AG04449 (cell line): ENCODE measurements around the gene DNAH12.

ENCODE experiments used
- CTCF ChIA-PET: fragments of 350-600 bp; formaldehyde crosslinking; extraction: SDS; loops from one replicate; lab custom pipeline; 2021; ENCODE audit warnings: antibody characterized with exemption; lab: Yijun Ruan, JAX
- POLR2A ChIA-PET: fragments of 400-600, 350-600 bp; formaldehyde crosslinking; extraction: SDS; loops from one replicate; lab custom pipeline; 2020; ENCODE audit warnings: antibody characterized with exemption, inconsistent platforms; lab: Yijun Ruan, JAX
- DNase-seq: peaks from one replicate; pipeline ENCODE4 v3.0.0-alpha.2; 2010; ENCODE audit warnings: low read depth, low spot score
- H3K4me3 ChIP-seq: 2 replicates; pipeline ENCODE4 v1.5.1; 2011; ENCODE audit warnings: low read depth, mild to moderate bottlenecking, control low read depth, low read length
- CTCF ChIP-seq: IDR thresholded peaks from one replicate; pipeline ENCODE4 v1.5.1; 2011; ENCODE audit warnings: mild to moderate bottlenecking, moderate library complexity, low read length, control low read depth, inconsistent platforms; ENCODE audit not compliant: insufficient read depth; ENCODE audit errors: missing control alignments

The DNAH12 gene

GRCh38 chr3:57288403-57288802, 255.7 kb downstream of the DNAH12 start:
- H3K4me3 ChIP-seq, result no peak overlapping the region
- ChIA-PET CTCF (no interaction called here), POLR2A (interaction anchor here (0.7 kb wide), 1 partner anchor 88 kb away, joined by 3 read pairs; no protein-coding TSS in a partner anchor)
- no peak for TF ChIP-seq CTCF
- DNase-seq, result no peak

- POLR2A ChIA-PET, result no interaction called here
Measured at GRCh38 chr3:57287205-57287604, 256.9 kb downstream of the DNAH12 start.

GRCh38 chr3:57283334-57283733, 260.8 kb downstream of the DNAH12 start:
- DNase-seq, result no peak
- no peak for TF ChIP-seq CTCF
- no peak overlapping the region for H3K4me3 ChIP-seq
- POLR2A ChIA-PET, result no interaction called here
- CTCF ChIA-PET, result no interaction called here

More at GRCh38 chr3:57287205-57287604, 256.9 kb downstream of the DNAH12 start:
- no peak for DNase-seq
- CTCF ChIA-PET, result interaction anchor here (1.0 kb wide), 1 partner anchor 117 kb away, joined by 4 read pairs; no protein-coding TSS in a partner anchor
- H3K4me3 ChIP-seq, result no peak overlapping the region
- TF ChIP-seq CTCF, result no peak

GRCh38 chr3:57281715-57282114, 262.4 kb downstream of the DNAH12 start:
- CTCF ChIA-PET, result no interaction called here
- TF ChIP-seq CTCF, result no peak

GRCh38 chr3:57279685-57280084, 264.5 kb downstream of the DNAH12 start:
- H3K4me3 ChIP-seq, result no peak overlapping the region
- ChIA-PET POLR2A (no interaction called here), CTCF (no interaction called here)
- TF ChIP-seq CTCF, result no peak
- no peak for DNase-seq

More at GRCh38 chr3:57281715-57282114, 262.4 kb downstream of the DNAH12 start:
- no peak overlapping the region for H3K4me3 ChIP-seq
- POLR2A ChIA-PET, result no interaction called here
- no peak for DNase-seq

GRCh38 chr3:57278237-57278636, 265.9 kb downstream of the DNAH12 start:
- TF ChIP-seq CTCF, result no peak
- DNase-seq, result no peak
- no peak overlapping the region for H3K4me3 ChIP-seq
- ChIA-PET POLR2A (no interaction called here), CTCF (no interaction called here)
